GM21529 (cell line): ENCODE data around the gene CHST11.
A peak's percentile ranks its signal among the peaks of the same experiment; 100 is the strongest.

Experiments
- ATAC-seq: cut with Tn5 transposase; IDR thresholded peaks from one replicate; pipeline ENCODE4 v1.9.1; 2021; ENCODE audit not compliant: unreplicated experiment

CHST11 gene

GRCh38 chr12:104479123-104479662 is 22.4 kb downstream of the CHST11 start:
- no peak for ATAC-seq

DNA sequence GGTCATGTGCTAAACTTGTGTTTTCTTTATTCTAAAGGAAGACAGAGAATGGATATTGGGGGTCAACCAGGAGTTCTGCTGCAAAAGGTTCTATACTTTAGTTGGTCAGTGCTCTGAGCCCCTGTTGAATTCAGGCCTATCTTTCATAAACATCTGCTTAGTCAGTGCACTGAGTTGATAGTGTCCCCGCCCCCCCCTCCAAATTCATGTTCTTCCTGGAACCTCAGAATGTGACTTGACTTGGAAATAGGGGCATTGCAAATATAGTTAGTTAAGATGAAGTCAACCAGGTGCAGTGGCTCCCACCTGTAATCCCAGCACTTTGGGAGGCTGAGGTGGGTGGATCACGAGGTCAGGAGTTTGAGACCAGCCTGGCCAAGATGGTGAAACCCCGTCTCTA is 23.3 kb downstream of the CHST11 start:
- no peak for ATAC-seq

- no peak for ATAC-seq
Observed at GRCh38 chr12:104480826-104481440, 24.2 kb downstream of the CHST11 start.

DNA sequence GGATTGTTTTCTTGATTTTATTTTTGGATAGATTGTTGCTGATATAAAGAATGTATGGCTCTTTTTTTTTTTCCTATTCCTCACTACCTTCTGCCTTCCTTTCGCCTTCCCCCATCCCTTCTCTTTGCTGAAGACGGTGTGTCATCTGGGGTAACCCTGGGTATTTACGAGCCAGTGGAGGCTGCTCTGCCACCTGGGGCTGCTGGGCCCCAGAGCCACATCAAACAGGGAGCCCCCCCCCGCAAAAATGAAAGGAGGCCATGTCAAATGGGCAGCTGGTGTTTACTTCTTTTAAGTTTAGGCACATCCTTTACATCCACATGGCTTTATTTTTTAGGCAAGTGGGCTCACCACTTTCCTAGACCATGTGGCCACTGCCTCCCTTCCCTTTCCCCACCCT is 25.4 kb downstream of the CHST11 start:
- ATAC-seq, result no peak

DNA sequence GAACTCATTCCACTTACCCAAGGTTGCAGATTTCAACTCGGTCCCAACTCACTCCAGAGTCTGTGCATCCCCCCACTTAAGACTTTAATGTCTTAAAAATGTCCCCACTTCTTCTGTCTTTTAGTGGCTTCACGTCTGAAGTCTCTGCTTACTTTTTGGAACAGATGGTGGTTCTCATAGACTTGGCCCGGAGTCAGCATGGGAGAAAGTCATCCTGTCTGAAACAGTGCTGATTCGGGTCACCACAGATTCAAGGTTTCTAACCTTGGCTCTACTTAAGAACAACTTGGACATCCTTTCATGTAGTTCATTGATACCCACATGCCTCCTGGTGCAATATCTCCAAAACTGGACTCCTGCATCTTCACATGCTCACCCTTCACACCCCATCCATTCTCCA is 26.0 kb downstream of the CHST11 start:
- no peak for ATAC-seq

DNA sequence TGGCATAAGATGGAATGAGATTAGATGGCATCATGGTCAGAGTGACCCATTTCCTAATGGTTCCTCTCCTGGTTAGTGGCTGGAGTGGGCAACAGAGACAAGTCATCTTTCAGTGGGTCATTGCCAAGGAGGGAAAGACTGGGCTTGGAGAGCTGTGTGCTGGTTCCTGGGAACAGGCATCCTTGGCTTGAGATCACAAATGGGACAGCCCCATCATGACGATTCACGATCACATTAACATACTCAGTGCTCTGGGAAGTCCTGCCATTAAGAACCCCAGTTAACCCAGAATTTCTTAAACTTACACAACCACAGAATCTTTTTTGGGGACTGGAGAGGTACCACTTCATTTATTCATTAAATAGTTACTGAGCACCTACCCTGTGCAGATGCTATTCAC is 27.3 kb downstream of the CHST11 start:
- no peak for ATAC-seq

- no peak for ATAC-seq
Observed at GRCh38 chr12:104485651-104486362, 29.1 kb downstream of the CHST11 start.

GRCh38 chr12:104486363-104486750 is 29.6 kb downstream of the CHST11 start:
- no peak for ATAC-seq

DNA sequence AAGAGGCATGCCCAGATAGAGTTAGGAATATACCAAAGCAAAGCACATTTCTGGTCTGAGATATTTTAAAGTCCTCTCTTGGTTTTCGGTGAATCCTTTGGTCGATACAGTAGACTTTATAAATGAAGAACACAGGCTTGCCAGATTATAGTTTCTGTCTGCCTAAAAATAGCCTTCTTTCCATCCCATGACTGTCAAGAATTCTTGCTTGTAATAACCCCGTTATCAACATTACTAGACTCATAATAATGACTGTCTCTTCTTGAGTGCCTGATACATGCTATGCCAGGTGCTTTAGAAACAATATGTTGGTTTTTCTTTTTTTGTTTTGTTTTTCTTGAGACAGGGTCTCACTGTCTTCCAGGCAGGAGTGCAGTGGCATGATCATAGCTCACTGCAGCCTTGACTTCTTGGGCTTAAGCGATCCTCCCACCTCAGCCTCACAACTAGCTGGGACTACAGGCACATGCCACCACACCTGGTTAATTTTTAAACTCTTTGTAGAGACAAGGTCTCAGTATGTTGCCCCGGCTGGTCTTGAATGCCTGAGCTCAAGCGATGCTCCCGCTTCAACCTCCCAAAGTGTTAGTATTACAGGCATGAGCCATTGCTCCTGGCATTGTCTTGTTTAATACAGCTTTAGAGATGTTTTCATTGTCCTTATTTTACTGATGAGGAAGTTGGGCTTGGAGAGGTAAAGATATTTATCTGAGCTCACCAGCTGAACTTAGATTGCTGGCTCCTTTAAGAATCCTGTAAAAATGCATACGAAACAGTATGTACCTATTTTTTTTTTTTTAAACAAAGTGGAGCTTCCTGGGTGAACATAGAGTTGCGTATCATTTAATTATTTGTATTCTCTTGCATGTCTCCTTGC is 30.4 kb downstream of the CHST11 start:
- no peak for ATAC-seq

- no peak for ATAC-seq
Observed at GRCh38 chr12:104488374-104488773, 31.6 kb downstream of the CHST11 start.

- no peak for ATAC-seq
Observed at GRCh38 chr12:104490186-104490585, 33.4 kb downstream of the CHST11 start.

DNA sequence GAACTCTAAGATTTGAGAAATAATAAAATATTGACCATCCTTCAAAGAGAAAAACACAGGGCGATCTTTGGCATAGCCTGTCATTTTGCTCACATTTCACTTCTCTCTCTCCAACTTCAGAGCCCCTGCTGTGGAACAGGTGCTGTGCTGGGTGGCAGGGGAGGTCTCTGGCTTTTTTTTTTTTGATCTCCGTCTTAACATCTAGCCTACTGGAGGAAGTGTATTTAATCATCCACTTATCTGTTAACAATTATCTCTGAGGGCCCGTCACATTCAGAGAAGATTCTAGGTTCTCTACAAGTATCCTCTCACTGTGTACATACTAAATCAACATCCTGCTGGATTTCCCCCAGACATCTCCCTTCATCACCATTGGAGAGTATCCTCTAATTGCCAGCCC is 34.1 kb downstream of the CHST11 start:
- ATAC-seq, result no peak

DNA sequence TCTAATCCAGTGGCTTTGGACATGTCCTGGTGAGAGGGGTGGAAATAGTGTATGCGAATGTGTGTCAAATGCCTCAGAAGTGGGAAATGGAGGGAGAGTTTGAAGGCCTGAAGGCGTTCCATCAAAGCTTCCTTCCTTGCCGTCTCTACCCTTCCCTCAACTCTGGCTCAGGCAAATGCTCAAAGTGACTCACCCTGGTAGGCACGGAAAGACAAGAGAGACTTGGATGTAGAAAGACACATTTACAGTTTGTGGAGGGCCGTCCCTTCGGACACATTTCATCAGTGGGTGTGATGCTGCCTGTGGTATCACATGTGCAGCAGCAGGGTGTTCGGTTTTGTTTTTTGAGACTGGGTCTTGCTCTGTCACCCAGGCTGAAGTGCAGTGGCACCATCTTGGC is 36.7 kb downstream of the CHST11 start:
- no peak for ATAC-seq

GRCh38 chr12:104494137-104494792 is 37.5 kb downstream of the CHST11 start:
- peak; percentile 66 for ATAC-seq

DNA sequence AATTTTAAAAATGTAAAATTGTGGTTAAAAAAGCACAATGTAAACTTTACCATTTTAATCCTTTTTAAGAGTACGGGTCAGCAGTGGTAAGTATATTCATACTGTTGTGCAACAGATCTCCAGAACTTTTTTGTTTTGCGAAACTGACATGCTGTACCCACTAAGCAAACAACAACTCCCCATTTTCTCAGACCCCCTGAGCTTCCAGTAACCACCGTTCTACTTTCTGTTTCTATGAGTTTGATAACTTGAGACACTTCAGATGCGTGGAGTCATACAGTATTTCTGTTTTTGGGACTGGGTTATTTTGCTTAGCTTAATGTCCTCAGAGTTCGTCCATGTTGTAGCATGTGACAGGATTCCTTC is 38.0 kb downstream of the CHST11 start:
- ATAC-seq, result peak; percentile 52

DNA sequence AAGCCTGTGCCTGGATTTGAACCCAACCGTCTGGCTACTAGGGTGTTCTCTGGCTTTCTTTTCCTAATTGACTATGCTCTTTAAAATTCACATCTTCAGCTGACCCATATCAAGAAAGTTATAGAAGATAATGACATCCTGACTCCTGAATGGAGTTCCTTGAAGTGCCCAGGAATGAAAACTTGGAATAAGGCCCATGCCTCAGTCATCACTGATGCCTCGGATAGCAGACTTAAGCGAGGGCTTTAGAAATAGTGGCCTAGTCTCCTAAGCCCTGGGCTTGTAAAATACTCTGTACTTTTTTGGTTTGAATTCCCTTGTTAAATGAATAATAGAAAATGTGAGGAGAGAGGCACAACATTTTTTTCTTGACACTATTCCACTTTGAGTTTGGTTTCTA is 39.0 kb downstream of the CHST11 start:
- no peak for ATAC-seq

DNA sequence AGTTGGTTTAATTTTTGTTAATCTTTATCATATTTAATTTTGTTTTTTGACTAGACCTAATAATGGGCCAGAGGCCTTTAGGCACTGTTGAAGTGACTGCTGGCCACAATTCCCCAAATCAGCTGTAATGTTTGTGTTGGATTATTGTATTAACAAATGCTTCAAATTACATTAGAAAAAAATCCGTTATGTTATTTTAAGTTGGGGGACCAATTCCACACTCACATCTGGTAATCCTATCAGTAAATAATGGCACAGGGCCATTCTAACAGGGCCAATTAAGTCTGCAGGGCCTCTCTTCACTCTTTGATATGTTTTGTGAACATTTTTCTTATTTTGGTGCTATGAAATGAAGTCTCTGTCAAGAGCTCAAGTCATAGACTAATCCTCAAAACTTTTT is 39.6 kb downstream of the CHST11 start:
- ATAC-seq, result no peak

- no peak for ATAC-seq
Observed at GRCh38 chr12:104498211-104498801, 41.6 kb downstream of the CHST11 start.

DNA sequence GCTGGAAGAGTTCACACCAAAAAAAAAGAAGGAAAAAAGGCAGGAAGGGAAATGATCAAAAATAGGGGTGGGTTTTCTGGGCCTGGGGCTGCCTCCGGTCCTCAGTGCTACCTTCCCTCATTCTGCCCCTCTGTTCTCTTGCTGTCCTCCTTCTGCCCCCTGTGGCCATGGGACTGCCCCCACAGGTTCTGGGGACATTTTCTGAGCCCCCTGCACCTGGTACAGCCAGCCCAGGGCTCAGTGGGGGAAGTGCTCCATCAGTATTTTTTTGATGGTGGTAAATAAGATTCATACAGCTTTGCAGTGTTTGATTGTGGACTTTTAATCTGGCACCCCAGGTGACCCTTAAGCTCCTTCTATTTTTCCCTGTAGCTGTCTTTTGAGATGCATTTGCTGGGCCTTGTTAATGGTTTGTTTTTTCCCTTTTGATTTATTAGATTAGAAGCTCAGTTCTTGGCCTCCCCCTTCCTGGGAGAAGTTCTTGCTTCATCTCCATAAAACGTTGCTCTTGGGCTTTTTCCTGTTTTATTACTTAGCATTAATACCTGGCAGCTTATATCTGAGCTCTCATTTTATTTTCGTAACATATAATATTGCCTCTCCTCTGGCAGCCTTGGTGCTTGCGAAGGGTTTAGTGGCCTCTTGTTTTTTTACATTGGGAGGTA is 43.1 kb downstream of the CHST11 start:
- ATAC-seq, result no peak

DNA sequence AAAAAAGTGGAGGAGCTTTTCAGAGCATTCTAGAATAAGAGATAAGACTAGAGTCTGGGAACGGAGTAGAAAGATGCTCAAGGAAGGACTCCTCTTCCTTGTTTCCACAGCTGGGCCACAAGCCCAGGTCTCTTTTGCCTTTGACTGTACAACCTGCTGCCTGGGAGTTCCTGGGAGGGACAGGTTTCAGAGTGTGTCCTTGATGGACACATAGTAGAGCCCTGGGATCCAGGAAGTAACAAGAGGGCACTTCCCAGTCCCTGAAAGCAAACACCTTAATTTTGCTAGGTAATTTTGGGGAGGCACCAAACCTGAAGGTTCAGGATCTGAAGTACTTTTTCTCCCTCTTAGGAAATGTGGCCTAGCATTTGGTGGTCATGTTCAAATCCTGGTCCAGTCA is 44.4 kb downstream of the CHST11 start:
- no peak for ATAC-seq
